Duodenal mucosa (tissue), 2 donors: Measurements from ENCODE around the gene OSBPL1A.

Source experiments
- H3K27ac ChIP-seq: one replicate; pipeline ENCODE4 v1.7.0; 2013; ENCODE audit warnings: low read depth, low read length
- H3K27me3 ChIP-seq, 2 donors: one replicate each; pipeline ENCODE4 v1.7.0; 2013; ENCODE audit warnings: low read length in 2 of 2, control low read depth in 1 of 2; ENCODE audit not compliant: insufficient read depth in 2 of 2, control insufficient read depth in 1 of 2
- H3K36me3 ChIP-seq, 2 donors: one replicate each; pipeline ENCODE4 v1.7.0; 2013; ENCODE audit warnings: low read length in 2 of 2, control low read depth in 1 of 2; ENCODE audit not compliant: insufficient read depth in 2 of 2, control insufficient read depth in 1 of 2
- H3K4me1 ChIP-seq, 2 donors: one replicate each; pipeline ENCODE4 v1.7.0; 2013; ENCODE audit warnings: low read length in 2 of 2, control low read depth in 1 of 2; ENCODE audit not compliant: insufficient read depth in 2 of 2, control insufficient read depth in 1 of 2
- H3K4me3 ChIP-seq, 2 donors: one replicate each; pipeline ENCODE4 v1.7.0; 2013; ENCODE audit warnings: low read length in 2 of 2, low read depth in 1 of 2
- H3K9ac ChIP-seq, 2 donors: one replicate each; pipeline ENCODE4 v1.7.0; 2013; ENCODE audit warnings: low read length in 2 of 2, low read depth in 1 of 2
- H3K9me3 ChIP-seq, 2 donors: one replicate each; pipeline ENCODE4 v1.7.0; 2013; ENCODE audit warnings: low read length in 2 of 2, control low read depth in 1 of 2; ENCODE audit not compliant: control insufficient read depth in 1 of 2

Gene OSBPL1A

GRCh38 chr18:24214144-24214543 lies 183.5 kb downstream of the OSBPL1A start:
- Histone ChIP-seq H3K9me3 (no peaks in the 10 kb centered on the region), H3K36me3 (no peaks in the 10 kb centered on the region), H3K27me3 (no peaks in the 10 kb centered on the region), H3K4me3 (no peak overlapping the region), H3K4me1 (peaks cover 18 to 20% of the 10 kb centered on the region in 2 donors), H3K27ac (no peak overlapping the region), H3K9ac (no peak overlapping the region)

- H3K4me1 ChIP-seq = peaks cover 18 to 20% of the 10 kb centered on the region in 2 donors
- no peak overlapping the region for H3K27ac ChIP-seq
- H3K27me3 ChIP-seq = no peaks in the 10 kb centered on the region
Observed at GRCh38 chr18:24212939-24213338, 184.7 kb downstream of the OSBPL1A start.

GRCh38 chr18:24209558-24209957 lies 188.1 kb downstream of the OSBPL1A start:
- Histone ChIP-seq H3K27ac (no peak overlapping the region), H3K4me3 (no peak overlapping the region)

More at GRCh38 chr18:24212939-24213338, 184.7 kb downstream of the OSBPL1A start:
- H3K4me3 ChIP-seq = no peak overlapping the region
- no peaks in the 10 kb centered on the region for H3K9me3 ChIP-seq
- H3K9ac ChIP-seq = no peak overlapping the region
- H3K36me3 ChIP-seq = no peaks in the 10 kb centered on the region

GRCh38 chr18:24208270-24209035 lies 189.2 kb downstream of the OSBPL1A start:
- Histone ChIP-seq H3K27me3 (no peaks in the 10 kb centered on the region), H3K36me3 (no peaks in the 10 kb centered on the region), H3K9me3 (no peaks in the 10 kb centered on the region), H3K4me3 (no peak overlapping the region), H3K27ac (no peak overlapping the region), H3K4me1 (peaks cover 0 to 6% of the 10 kb centered on the region in 2 donors), H3K9ac (no peak overlapping the region)

More at GRCh38 chr18:24209558-24209957, 188.1 kb downstream of the OSBPL1A start:
- no peaks in the 10 kb centered on the region for H3K27me3 ChIP-seq
- H3K9me3 ChIP-seq = no peaks in the 10 kb centered on the region
- H3K4me1 ChIP-seq = peaks cover 9 to 13% of the 10 kb centered on the region in 2 donors
- no peak overlapping the region for H3K9ac ChIP-seq
- no peaks in the 10 kb centered on the region for H3K36me3 ChIP-seq

GRCh38 chr18:24204904-24205303 lies 192.7 kb downstream of the OSBPL1A start:
- Histone ChIP-seq H3K4me3 (no peak overlapping the region), H3K36me3 (no peaks in the 10 kb centered on the region), H3K9ac (no peak overlapping the region), H3K9me3 (no peaks in the 10 kb centered on the region), H3K27ac (no peak overlapping the region), H3K27me3 (no peaks in the 10 kb centered on the region), H3K4me1 (no peaks in the 10 kb centered on the region)

- H3K4me1 ChIP-seq = no peaks in the 10 kb centered on the region
- H3K27me3 ChIP-seq = no peaks in the 10 kb centered on the region
Observed at GRCh38 chr18:24201699-24202687, 195.6 kb downstream of the OSBPL1A start.

GRCh38 chr18:24200494-24201290 lies 196.9 kb downstream of the OSBPL1A start:
- Histone ChIP-seq H3K4me3 (no peak overlapping the region), H3K4me1 (no peaks in the 10 kb centered on the region), H3K27me3 (no peaks in the 10 kb centered on the region), H3K27ac (no peak overlapping the region), H3K9me3 (no peaks in the 10 kb centered on the region), H3K36me3 (no peaks in the 10 kb centered on the region), H3K9ac (no peak overlapping the region)

More at GRCh38 chr18:24201699-24202687, 195.6 kb downstream of the OSBPL1A start:
- H3K9ac ChIP-seq = no peak overlapping the region
- H3K4me3 ChIP-seq = no peak overlapping the region
- H3K27ac ChIP-seq = no peak overlapping the region
- H3K9me3 ChIP-seq = no peaks in the 10 kb centered on the region
- H3K36me3 ChIP-seq = no peaks in the 10 kb centered on the region

- Histone ChIP-seq H3K27ac (no peak overlapping the region), H3K9me3 (no peaks in the 10 kb centered on the region), H3K27me3 (no peaks in the 10 kb centered on the region), H3K4me1 (no peaks in the 10 kb centered on the region), H3K9ac (no peak overlapping the region), H3K36me3 (no peaks in the 10 kb centered on the region), H3K4me3 (no peak overlapping the region)
Observed at GRCh38 chr18:24199372-24199962, 198.2 kb downstream of the OSBPL1A start.

GRCh38 chr18:24198461-24198860 lies 199.2 kb downstream of the OSBPL1A start:
- Histone ChIP-seq H3K36me3 (no peaks in the 10 kb centered on the region), H3K27ac (no peak overlapping the region), H3K4me3 (no peak overlapping the region), H3K27me3 (no peaks in the 10 kb centered on the region), H3K4me1 (no peaks in the 10 kb centered on the region), H3K9ac (no peak overlapping the region), H3K9me3 (no peaks in the 10 kb centered on the region)
